Skeletal muscle tissue (tissue), 4 donors: ENCODE data around the gene PHF1. TPM values are rescaled to one million over a fixed set of nuclear protein-coding genes. Genes with fewer than 3 reads are reported as not detected.
"Not testable (repeated sequence)": the region's sequence is repeated elsewhere in the genome, so short reads cannot be mapped to it uniquely, and the experiment has no call there.

Source experiments
- H3K27ac ChIP-seq: one replicate; pipeline ENCODE4 v1.7.0; 2013; ENCODE audit warnings: mild to moderate bottlenecking, low read depth, low read length, inconsistent platforms
- H3K27me3 ChIP-seq, 3 donors: one replicate each; pipeline ENCODE4 v1.7.0; 2013; ENCODE audit warnings: low read length in 3 of 3; ENCODE audit not compliant: control insufficient read depth in 3 of 3, insufficient read depth in 3 of 3
- H3K36me3 ChIP-seq, 3 donors: one replicate each; pipeline ENCODE4 v1.7.0; 2013; ENCODE audit warnings: low read length in 3 of 3; ENCODE audit not compliant: control insufficient read depth in 3 of 3, insufficient read depth in 3 of 3
- H3K4me1 ChIP-seq, 3 donors: one replicate each; pipeline ENCODE4 v1.7.0; 2013; ENCODE audit warnings: low read length in 3 of 3, mild to moderate bottlenecking in 3 of 3; ENCODE audit not compliant: control insufficient read depth in 3 of 3, insufficient read depth in 3 of 3
- H3K4me3 ChIP-seq, 3 donors: one replicate each; pipeline ENCODE4 v1.7.0; 2013; ENCODE audit warnings: low read length in 3 of 3
- H3K9ac ChIP-seq, 3 donors: one replicate each; pipeline ENCODE4 v1.7.0; 2013; ENCODE audit warnings: low read length in 3 of 3, mild to moderate bottlenecking in 3 of 3, moderate library complexity in 2 of 3, low read depth in 1 of 3
- H3K9me3 ChIP-seq, 3 donors: one replicate each; pipeline ENCODE4 v1.7.0; 2013; ENCODE audit warnings: low read length in 3 of 3; ENCODE audit not compliant: control insufficient read depth in 3 of 3
- total RNA-seq: library from RNA; depleted of rRNA; stranded (reverse); fragments of >200 nt; gene quantifications from one replicate; pipeline ENCODE4 v1.2.3, GENCODE V29; 2014
- donor health status: Osteomylitis.

Gene PHF1
- total RNA-seq, 1 donor from 2014 or later: 5.7 TPM

DNA sequence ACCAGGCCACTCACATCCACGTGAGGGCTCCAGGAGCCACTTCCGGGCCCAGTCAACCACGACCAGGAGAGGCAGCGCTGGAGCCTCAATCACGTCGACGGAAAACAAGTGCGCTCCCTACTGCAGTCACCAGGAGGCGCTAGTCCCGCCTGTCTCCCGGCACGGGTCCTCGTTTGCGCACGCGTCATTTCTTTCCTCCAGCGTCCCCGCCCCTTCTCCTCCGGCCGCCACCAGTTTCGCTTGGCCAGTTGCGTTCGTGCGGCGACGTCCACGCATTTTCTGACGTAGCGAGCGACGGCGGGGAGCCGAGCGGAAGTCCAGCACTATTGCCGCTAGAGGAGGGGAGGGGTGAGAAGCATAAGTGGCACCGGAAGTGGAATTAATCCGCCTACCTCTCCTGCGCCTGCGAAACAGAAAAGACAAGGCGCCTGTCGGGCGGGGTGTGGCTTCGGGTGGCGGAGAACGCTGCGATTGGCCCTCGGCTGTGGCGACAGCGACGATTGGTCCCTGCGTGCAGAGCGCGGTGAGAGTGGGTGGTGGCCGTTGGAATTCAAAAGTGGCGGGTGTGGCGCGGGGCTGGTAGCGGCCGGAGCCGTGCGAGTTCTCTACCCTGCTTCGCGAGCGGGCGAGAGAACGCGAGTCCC is 19.4 kb upstream of the PHF1 start, which contains the start of gene KIFC1:
TSS of gene KIFC1 (plus strand) at position 546 of the 644 bp plus-strand sequence. CDS start 163 bp downstream, outside the sequence.
- Histone ChIP-seq H3K4me3 (peak within 1 kb of the TSS; percentile 70 to 83 (median 77)), H3K27me3 (no peaks in the 10 kb centered on the region), H3K9me3 (no peaks in the 10 kb centered on the region), H3K27ac (peak within 1 kb of the TSS; percentile 93), H3K36me3 (no peaks in the 10 kb centered on the region), H3K9ac (peak within 1 kb of the TSS; percentile 62 to 80 (median 63)), H3K4me1 (peaks cover 11 to 17% (median 11%) of the 10 kb centered on the region in 3 donors)

DNA sequence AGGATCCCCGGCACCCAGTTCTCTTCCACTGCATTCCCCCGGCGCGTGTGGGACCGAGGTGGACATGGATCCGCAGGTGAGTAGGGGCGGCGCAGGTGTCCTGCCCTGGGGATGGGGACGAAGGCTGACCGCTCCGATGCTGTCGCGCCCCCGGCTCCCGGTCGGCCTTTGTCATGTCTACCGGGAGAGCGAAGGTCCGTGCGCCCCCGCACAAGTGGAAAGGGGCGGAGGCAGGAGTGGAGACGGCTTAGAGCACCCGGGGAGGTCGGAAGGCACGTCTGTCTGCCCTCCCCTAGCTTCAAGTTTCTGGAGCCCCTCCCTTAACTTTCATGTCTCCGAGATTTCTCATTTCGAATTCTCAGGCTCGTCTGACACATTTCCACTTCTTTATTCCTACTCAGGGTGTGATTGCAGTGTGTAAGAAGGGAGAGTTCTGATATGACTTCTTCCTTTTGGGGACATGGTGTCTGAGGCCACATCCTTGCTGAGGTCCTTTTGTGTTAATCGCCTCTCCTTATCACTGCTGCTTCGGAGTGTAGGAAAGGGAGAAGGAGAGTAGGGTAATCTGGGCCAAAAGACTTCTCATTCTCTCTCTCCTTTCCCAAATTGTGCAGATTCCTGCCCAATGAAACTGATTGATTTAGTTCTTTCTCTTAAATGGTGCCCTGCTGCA is 18.8 kb upstream of the PHF1 start:
- no peaks in the 10 kb centered on the region for H3K27me3 ChIP-seq
- H3K9me3 ChIP-seq: no peaks in the 10 kb centered on the region
- H3K9ac ChIP-seq: peak overlapping the region; percentile 62 to 75 (median 63)
- H3K27ac ChIP-seq: no peak overlapping the region
- H3K36me3 ChIP-seq: no peaks in the 10 kb centered on the region
- peaks cover 11 to 17% (median 11%) of the 10 kb centered on the region in 3 donors for H3K4me1 ChIP-seq
- peak overlapping the region; percentile 68 to 83 (median 77) for H3K4me3 ChIP-seq

DNA sequence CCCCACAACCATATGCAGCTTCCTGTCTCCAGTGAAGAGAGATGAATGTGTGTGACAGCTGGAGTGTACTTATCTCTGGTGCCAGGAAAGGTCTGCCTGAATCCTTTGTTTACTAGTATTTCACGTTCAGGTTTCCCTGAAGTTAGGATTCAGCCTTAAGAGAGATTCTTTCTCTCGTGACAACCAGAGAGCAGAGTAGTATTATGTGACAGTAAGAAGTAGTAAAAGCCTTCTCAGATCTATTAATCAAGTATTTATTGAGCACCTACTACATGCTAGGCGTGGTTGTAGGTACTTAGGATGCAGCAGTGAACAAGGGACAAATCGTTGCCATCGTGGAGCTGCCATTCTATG is 18.2 kb upstream of the PHF1 start:
- Histone ChIP-seq H3K27me3 (no peaks in the 10 kb centered on the region), H3K4me3 (peak overlapping the region in 1 of 3 donors; percentile 83), H3K9ac (no peak overlapping the region), H3K36me3 (no peaks in the 10 kb centered on the region), H3K27ac (no peak overlapping the region), H3K9me3 (no peaks in the 10 kb centered on the region), H3K4me1 (peaks cover 11 to 17% (median 11%) of the 10 kb centered on the region in 3 donors)

DNA sequence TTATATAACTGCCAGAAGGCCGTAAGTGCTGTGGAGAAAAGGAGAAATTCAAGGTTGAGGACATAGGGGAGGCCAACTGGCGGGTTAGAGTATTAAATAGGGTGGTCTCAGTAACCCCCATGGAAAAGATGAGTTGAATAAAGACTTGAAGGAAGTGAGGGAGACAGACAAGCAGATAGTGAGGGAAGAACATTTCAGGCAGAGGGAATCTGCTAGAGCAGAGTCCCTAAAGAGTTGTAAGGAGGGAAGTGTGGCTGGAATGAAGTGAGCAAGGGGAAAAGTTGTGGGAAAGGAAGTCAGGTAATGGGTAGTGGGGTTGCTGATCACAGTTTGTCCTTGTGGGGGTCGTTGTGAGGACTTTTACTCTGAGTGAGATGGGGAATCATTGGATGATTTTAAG is 17.8 kb upstream of the PHF1 start:
- Histone ChIP-seq H3K9ac (no peak overlapping the region), H3K36me3 (no peaks in the 10 kb centered on the region), H3K27ac (no peak overlapping the region), H3K4me1 (peaks cover 11 to 17% (median 11%) of the 10 kb centered on the region in 3 donors), H3K9me3 (no peaks in the 10 kb centered on the region), H3K27me3 (no peaks in the 10 kb centered on the region), H3K4me3 (no peak overlapping the region)

DNA sequence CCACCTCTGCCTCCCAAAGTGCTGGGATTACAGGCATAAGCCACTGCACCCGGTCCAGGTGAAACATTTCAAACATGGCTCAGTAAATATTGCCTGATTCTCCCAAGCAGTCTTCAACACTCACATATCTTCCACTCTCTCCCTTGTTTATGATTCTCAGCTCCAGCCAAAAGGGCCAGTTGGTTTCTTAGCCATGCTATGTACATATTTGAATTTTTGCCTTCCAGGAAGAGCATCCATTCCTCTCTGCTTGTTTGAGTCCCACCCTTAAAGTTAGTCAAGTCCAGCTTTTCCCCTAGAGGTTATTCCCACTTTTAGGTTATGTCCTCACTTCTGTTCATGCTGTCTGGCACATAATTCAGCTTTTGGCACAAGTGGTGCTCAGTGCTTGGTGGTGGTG is 13.3 kb upstream of the PHF1 start:
- H3K27ac ChIP-seq: no peak overlapping the region
- H3K4me3 ChIP-seq: no peak overlapping the region
- H3K9ac ChIP-seq: no peak overlapping the region
- H3K4me1 ChIP-seq: peaks cover 0 to under 1% (median 0%) of the 10 kb centered on the region in 3 donors
- no peaks in the 10 kb centered on the region for H3K9me3 ChIP-seq
- no peaks in the 10 kb centered on the region for H3K36me3 ChIP-seq
- no peaks in the 10 kb centered on the region for H3K27me3 ChIP-seq

DNA sequence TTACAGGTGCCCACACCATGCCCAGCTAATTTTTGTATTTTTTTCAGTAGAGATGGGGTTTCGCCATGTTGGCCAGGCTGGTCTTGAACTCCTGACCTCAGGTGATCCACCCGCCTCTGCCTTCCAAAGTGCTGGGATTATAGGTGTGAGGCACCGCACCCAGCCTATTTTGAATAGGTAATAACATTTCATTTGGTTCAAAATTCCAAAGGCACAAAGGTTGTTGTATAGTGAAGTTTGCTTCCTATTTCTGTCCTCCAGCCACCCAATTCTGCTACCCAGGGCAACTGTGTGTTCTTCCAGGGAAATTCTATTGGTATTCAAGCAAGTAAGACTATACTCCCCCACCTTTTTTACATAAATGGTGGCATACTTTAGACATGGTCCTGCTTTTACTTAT is 12.2 kb upstream of the PHF1 start:
- H3K4me3 ChIP-seq, H3K4me1 ChIP-seq, H3K9me3 ChIP-seq, H3K27me3 ChIP-seq, H3K9ac ChIP-seq, H3K27ac ChIP-seq, H3K36me3 ChIP-seq: not testable (repeated sequence)

DNA sequence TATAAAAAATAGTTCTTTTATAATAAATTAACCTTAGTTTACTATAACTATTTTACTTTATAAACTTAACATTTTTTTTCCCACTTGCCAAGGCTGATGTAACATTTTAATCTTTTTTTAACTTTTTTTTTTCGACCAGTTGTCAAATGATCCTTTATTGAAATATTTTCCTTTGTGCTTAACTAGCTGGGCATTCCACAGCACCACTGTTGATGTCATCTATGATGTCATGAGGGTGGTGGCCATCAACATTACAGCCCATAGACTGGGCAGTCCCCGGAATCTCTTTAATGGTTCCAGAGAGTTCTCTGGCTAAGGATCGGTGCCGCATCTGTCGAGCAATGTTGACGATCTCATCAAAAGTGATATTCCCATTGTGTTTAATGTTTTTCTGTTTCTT is 10.9 kb upstream of the PHF1 start:
- not testable (repeated sequence) for H3K4me1 ChIP-seq, H3K27ac ChIP-seq, H3K9me3 ChIP-seq, H3K36me3 ChIP-seq, H3K9ac ChIP-seq, H3K4me3 ChIP-seq, H3K27me3 ChIP-seq

DNA sequence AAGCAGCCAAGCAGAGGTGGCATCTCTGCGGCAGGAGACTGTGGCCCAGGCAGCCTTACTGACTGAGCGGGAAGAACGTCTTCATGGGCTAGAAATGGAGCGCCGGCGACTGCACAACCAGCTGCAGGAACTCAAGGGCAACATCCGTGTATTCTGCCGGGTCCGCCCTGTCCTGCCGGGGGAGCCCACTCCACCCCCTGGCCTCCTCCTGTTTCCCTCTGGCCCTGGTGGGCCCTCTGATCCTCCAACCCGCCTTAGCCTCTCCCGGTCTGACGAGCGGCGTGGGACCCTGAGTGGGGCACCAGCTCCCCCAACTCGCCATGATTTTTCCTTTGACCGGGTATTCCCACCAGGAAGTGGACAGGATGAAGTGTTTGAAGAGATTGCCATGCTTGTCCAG is 5.9 kb upstream of the PHF1 start:
- Histone ChIP-seq H3K4me3 (no peak overlapping the region), H3K27ac (no peak overlapping the region), H3K4me1 (peaks cover 3 to 6% (median 5%) of the 10 kb centered on the region in 3 donors), H3K9ac (no peak overlapping the region), H3K27me3 (no peaks in the 10 kb centered on the region), H3K9me3 (no peaks in the 10 kb centered on the region), H3K36me3 (no peaks in the 10 kb centered on the region)

DNA sequence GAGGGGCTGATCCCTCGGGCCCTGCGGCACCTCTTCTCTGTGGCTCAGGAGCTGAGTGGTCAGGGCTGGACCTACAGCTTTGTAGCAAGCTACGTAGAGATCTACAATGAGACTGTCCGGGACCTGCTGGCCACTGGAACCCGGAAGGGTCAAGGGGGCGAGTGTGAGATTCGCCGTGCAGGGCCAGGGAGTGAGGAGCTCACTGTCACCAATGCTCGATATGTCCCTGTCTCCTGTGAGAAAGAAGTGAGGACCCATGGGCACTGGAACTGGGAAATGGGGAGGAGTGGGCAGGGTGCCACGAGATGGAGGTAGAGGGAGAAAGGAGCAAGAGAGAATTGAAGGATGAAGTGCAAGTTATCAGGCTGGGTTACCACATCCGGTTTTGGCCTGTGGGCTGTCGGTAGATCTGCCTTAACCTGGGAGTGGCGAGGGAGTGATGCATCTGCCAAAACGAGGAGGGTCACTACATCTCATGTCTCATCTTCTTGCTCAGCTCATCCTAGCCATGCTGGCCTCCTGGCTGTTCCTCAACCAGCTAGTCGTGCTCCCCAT is 5.4 kb upstream of the PHF1 start:
- no peaks in the 10 kb centered on the region for H3K27me3 ChIP-seq
- H3K9me3 ChIP-seq: no peaks in the 10 kb centered on the region
- peaks cover 3 to 7% (median 6%) of the 10 kb centered on the region in 3 donors for H3K4me1 ChIP-seq
- no peaks in the 10 kb centered on the region for H3K36me3 ChIP-seq
- no peak overlapping the region for H3K27ac ChIP-seq
- no peak overlapping the region for H3K4me3 ChIP-seq
- no peak overlapping the region for H3K9ac ChIP-seq

DNA sequence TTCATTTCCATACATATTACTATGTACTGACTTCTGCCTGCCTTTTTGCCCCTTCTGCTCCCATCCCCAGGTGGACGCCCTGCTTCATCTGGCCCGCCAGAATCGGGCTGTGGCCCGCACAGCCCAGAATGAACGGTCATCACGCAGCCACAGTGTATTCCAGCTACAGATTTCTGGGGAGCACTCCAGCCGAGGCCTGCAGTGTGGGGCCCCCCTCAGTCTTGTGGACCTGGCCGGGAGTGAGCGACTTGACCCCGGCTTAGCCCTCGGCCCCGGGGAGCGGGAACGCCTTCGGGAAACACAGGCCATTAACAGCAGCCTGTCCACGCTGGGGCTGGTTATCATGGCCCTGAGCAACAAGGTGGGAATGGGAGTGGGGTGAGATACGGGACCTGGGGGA is 4.7 kb upstream of the PHF1 start:
- peaks cover 3 to 7% (median 6%) of the 10 kb centered on the region in 3 donors for H3K4me1 ChIP-seq
- H3K9ac ChIP-seq: no peak overlapping the region
- no peak overlapping the region for H3K27ac ChIP-seq
- H3K4me3 ChIP-seq: no peak overlapping the region
- no peaks in the 10 kb centered on the region for H3K36me3 ChIP-seq
- no peaks in the 10 kb centered on the region for H3K9me3 ChIP-seq
- H3K27me3 ChIP-seq: no peaks in the 10 kb centered on the region
